NCI-H1417 (cell line): Measurements from ENCODE around the gene THSD7B.
"Not testable (repeated sequence)": the region's sequence is repeated elsewhere in the genome, so short reads cannot be mapped to it uniquely, and the experiment has no call there.

Experiments used
- DNase-seq, 3 experiments: peaks; one replicate each; lab custom pipeline; 2025; lab: John Stamatoyannopoulos, UW

THSD7B gene

DNA sequence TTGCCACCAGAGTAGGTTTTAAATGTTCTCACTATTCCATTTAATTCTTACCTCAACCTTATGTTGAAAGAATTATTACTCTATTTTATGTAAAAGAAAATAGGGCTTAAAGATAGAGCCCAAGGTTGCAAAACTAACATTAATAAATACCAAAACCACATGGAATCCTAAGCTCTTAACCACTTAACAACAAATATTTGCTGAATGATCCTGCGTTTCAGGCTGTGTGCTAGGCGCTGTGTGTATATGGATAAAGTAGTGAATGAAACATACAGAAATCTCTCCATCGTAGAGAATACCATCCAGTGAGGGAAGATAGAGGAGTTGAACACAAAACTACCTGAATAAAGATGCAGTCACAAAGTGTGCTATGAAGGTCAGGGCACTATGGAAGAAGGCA lies 485.1 kb downstream of the THSD7B start:
- no peak for DNase-seq

DNA sequence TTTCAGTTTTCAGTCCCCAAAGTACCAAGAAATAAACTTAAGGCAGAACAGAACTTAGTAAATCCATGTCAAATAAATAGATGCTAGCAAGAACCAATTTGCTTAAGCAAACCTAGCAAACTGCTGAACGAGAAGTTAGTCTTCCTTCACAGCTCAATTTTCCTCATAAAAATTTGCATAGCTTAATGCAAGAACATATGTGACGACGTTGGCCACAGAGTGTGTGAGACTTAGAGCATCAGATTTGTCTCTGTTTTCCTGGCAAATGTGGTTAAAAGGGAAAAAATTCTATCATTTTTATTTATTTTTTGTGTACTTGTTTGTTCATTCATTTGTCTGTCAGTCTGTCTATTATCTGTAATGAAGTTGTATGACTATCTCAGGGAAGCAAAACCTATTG lies 485.7 kb downstream of the THSD7B start:
- DNase-seq, result no peak

DNA sequence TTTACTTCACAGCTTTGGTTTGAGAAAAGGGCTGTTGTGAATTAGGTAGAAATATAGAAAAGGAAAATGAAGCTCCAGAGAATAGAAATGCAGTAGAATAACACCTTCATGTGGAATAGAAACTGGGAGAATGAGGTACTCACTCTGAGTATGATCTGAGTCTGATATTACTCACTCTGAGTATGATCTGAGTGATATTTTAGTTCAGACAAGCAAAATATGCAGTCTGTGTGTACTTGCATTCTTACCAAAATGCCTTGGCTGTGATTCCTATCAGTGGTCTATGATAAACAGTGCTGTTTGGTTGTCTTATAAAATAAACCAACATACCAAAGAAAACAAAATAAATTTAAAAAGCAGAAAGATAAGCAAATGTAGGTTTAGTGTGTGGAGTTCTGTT lies 487.6 kb downstream of the THSD7B start:
- DNase-seq, result no peak

DNA sequence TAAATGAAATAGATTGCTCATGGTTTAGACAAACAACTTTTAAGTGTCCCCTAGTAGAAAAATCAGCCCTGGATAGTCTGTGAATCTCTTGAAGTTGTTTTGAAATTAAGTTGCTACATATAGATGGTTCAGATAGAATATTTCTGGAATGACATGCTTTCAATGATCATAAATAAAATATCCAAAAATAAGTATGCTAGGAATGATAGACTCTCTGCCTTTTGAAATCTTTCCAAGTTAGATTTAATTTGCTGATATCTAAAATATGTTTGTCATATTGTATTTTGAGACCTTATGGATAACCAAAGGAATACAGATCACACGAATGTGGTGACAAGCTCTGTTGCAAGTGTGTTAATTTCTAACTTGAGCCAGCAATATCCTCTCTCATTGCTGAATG lies 488.7 kb downstream of the THSD7B start:
- DNase-seq, result no peak

DNA sequence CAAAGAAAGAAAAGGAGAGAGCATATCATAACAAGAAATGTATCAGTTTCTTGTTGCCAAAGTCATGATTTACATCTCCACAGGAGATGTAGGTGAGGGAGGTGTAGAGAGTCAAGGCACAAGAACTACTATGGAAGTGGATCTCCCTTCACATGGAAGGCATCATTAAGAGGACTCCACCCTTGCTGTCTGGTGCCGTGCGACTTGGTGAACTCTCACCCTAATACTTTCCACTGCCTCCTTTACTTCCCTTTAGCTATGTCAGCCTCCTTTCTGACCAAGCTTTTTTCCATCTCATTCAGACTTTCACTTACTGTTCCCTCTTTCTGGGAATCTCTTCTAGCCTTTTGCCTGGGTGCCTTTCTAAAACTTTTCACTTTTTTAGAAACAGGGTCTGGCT lies 490.0 kb downstream of the THSD7B start:
- no peak for DNase-seq

DNA sequence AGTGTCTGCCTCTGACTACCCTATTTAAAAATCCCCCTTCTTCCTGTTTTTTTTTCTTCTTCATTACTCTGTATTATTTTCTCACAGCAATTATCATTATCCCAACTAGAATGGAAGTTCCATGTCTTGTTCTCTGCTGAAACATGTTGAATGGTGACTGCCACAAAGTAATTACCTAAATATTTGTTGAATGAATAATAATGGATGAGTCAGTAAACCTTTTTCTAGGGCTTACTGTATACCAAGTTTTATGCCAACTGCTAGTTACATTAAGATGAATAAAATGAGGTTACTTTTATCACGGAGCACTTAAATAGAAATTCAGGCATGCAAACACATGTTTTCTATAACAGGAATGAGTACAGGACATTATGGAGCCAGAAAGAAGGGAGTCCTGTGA lies 490.6 kb downstream of the THSD7B start:
- DNase-seq, result no peak

DNA sequence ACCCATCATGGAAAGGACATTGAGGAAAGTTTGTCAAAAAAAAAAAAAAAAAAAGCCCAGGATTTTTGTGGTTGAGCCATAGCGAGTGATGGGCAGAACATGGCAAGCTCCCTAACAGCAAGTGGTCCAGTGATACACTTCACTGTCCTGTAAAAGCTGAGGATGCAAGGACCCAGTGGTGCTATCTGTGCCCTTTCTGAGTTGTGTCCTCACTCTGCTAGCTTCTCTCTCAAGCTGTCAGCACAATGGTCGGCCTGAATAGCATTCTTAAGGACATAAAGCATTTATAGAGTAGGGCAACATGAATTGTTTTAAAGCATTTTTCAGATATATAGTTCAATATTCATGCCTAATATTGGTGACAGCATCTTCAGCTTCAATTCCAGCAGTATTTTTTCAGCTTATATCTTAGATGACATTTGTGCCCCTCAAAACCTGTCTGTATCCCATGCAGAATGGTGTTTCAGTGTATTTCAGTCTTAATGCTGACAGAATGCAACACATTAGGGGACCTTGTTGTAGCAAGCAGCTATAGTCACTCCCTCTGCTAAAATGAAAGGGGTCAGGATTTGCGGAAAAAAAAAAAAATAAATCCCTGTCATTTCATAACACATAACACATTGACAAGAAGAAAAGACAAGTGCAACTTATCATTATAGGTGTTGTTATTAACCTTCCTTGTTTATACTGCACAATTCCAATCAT lies 496.7 kb downstream of the THSD7B start:
- DNase-seq, result no peak

DNA sequence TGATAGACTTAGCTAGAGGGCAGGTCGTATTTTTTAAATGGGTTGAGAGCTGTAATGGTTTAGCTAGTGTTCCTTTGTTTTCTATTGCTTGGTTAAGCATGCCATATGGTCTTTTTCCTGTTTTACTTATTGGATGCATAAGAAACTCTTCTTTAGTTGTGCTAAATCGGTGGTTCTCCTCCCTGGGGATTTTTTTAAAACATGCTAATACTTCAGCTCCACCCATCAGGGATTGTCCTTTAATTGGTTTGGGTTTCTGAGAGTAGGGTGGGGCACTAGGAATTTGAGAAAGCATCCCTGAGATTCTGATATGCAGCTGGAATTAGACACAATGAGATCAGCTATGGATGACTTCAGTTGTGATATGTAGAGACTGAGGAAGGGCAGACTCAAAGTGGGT lies 497.2 kb downstream of the THSD7B start:
- peak in 1 of 3 experiments; percentile 48 for DNase-seq

DNA sequence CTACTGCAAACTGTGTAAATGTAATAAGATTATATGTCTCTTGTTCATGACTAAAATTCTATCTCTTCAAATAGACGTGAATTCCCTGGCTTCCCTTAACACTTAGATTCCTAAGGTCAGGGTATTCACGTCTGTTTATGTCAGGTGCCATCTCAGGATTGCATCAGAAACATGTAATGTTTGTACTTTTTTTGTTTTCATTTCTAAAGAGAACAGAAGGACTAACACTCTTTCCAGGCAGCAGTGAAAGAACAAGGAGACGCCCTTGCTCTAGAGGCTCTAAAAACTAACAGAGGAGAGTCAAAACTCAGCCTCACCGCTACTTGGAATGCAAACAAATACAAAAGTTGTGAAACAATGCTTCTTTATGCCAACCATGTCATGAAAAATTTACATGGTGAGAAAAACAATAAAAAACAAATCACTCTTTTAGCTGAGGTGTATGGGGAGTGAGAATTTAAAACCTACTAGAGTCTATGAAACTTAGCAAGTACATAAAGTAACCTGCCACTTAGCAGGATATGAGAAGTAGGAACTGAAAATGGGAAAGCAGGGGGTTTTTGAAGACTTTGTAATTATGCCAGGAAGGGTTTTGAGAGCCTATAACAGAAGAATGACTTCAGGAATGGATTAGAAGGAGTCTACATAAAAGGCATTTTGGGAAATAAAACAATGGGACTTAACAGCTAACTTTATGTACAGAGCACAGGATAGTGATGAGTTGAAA lies 522.7 kb downstream of the THSD7B start:
- no peak for DNase-seq

DNA sequence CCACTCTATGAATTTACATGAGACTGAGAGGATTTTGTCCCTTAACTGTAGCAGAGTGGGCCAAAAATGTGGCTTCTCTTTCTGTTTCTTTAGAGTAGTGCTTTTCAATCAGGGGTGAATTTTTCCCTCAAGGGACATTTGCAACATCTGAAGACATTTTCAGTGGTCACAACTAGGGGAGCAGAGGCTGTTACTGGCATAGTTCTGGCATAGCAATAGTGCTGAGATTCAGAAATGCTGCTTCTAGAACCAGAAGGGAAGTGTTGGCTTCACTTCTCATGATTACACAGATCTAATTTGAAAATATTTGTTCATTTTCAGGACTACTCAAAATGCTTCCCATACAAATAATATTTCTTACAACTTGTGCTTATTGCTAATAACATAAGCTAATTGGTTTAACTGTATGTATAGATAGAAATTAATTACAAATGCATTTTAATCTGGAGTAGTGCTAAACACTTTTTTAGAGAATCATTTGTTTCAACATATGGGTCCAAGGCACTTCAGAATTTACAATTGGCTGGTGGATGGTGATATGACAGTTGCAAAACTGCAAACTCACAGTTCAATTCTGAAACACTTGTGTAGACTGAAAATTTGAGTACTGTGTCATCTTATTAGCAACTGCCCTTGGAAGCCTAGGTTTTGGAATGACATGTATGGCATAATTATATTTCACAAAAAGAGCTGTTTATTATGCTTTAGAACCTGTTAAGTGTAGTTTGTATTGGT lies 526.7 kb downstream of the THSD7B start:
- no peak for DNase-seq

DNA sequence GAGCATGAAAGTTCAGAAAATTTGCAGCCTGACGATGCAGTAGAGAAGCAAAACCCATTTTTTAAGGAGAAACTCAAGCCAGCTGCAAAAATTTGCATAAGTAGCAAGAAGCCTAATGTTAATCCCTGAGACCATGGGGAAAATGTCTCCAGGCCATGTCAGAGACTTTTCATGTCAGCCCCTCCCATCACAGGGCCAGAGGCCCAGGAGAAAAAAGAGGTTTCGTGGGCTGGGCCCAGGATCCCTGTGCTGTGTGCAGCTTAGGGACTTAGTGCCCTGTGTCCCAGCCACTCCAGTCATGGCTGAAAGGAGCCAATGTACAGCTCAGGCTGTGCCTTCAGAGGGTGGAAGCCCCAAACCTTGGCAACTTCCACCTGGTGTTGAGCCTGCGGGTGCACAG lies 533.0 kb downstream of the THSD7B start:
- no peak for DNase-seq

DNA sequence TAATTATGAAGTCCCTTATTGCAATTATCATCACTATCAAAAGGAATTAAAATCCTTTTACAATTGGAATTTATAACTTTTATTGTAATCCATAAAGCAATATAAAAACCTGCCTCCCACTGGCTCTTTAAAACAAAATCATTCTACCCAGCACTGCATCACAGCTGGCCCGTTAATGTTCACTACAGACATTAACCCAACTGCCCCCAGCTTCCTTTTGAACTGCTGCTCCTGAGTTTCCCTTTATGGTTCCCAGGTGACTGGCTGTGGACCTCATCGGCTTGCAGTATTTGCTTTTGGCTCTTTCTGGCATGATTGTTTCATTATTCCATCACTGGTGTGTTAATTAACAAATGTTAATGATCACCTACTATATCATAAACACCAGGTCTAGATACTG lies 535.6 kb downstream of the THSD7B start:
- no peak for DNase-seq

DNA sequence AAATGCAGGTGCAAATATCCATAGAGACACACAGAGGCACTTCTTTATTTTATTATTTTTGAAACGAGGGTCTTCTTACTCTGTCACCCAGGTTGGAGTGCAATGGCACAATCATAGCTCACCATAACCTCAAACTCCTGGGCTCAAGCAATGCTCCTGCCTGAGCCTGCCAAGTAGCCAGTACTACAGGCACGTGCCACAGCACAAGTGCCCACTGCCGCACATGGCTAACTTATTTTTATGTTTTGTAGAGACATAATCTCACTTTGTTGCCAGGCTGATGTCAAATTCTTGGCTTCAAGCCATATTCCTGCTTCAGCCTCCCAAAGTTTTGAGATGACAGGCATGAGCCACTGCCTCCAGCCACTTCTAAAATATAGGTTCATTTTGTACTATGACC lies 537.6 kb downstream of the THSD7B start:
- DNase-seq, result no peak

DNA sequence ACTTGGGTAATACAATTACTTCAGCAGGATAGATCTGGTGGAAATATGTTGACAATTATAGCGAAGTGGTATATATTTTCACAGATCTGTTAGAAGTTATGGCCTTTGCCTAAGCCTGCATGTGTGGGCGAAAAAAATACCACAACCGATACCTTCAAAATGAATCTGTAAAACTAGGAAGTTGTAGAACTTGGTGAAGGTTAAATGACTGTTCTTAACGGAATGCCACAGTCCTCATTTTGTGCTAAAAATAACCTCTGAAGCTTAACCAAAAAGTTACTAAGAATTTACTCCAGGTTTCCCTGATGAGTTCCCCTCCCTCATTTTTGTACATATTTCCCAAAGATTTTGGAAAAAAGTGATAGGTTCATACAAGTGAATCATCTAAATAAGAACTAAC lies 550.7 kb downstream of the THSD7B start:
- no peak for DNase-seq

DNA sequence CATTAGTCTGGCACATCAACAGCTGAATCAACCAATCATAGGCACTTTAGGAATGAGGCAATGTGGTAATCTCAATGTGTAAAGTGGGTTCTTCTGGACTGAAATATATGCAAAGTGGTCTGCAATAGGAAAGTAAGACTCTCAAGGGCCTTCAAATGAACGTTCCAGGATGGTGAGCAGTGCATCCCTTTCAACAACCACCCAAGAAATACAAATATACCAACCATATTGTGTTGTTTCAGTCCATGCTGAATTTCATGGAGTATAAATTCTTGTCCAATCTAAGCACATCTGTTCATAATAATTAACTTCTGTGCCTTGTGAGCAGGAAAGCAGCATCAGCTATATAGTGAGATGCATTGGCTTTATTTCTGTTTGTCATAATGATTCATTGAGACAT lies 556.2 kb downstream of the THSD7B start:
- no peak for DNase-seq

DNA sequence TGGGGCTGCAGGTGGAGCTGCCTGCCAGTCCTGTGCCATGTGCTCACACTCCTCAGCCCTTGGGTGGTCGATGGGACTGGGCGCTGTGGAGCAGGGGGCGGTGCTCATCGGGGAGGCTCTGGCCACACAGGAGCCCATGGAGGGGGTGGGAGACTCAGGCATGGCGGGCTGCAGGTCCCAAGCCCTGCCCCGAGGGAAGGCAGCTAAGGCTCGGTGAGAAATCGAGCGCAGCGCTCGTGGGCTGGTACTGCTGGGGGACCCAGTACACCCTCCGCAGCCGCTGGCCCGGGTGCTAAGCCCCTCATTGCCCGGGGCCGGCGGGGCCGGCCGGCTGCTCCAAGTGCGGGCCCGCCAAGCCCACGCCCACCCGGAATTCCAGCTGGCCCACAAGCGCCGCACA lies 566.2 kb downstream of the THSD7B start:
- DNase-seq, result not testable (repeated sequence)

DNA sequence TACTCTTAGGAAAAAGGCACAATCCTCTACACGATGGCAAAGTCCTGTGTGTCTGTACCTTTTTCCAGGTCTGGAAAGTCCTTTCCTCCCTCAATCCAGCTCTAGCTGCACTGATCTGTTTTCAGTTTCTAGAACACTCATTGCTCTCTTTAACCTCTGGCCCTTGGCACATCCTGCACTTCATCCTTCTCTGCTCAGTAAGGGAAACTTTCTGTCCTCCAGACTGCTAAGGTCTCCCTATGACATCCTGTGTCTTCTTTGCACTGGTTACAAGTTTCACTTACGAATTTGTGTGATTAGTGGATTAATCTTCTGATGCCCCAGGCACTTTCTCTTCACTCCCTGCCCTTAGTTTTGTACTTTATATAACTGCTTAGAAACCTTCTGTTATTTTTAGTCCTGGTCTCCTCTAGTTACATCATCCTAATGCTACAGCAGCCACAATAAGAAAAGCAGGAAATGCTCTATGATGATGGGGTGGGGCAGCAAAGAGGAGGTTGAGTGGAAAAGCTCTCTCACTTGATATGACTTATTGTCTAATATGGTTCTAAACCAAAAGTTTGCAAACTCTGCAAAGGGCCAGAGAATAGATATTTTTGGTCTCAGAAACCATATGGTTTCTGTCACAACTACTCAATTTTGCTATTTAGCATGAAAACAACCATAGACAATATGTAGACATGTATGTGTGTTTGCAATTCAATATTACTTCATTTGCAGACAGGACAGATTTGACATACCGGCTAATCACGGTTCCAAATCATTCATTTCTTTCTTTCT lies 568.2 kb downstream of the THSD7B start:
- no peak for DNase-seq

DNA sequence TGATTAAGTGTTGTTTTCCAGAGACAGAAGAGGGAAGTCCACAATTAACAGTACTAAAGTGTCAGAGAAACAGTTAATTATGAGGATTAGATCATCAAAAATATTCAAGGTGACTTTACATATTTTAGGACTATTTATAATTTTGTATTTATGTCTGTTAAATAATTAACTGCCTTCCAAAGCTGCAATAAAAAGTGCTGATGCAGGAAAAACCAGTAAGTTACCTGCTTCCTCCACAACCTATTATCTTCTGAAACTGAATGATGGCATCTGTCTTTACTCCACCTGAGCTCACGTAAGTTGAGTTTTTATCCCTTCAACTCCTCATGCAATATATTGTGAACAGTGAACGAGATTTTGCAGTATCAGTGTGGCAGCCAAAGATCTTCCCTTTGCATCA lies 570.7 kb downstream of the THSD7B start:
- no peak for DNase-seq

DNA sequence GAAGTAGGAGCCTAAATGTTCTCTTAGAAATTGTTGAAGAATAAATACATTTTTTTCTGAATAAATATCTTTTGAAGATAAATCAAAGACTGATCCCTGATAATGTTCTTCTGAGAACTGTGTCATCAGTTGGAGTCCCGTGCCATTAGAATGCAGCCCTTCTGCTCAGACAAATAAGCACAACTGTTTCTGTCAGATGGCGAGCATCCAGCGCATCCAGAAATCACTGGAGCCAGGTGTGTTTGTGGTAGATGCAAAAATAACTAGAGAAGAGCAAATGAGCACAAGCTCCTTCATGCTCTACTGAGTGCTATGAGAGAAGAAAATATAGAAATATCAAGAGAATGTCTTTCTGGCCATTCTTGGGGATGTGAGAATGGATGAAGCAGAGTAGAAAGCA lies 573.7 kb downstream of the THSD7B start:
- peak in 1 of 3 experiments; percentile 65 for DNase-seq

DNA sequence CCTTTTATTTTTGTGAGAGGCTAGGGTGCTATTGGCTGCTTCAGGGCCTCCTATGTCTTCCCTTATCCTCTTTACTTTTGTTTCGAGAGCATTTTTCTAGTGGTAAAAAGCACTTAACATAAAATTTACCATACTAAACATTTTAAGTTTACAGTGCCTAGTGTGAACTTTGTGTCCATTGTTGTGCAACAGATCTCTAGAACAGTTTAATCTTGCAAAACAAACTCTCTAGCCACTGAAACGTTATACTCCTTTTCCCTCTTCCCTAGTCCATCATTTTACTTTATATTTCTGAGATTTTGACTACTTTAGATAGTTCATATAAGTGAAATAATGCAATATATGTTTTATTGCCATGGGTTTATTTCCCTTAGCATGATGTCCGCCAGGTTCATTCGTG lies 580.6 kb downstream of the THSD7B start:
- DNase-seq, result no peak

DNA sequence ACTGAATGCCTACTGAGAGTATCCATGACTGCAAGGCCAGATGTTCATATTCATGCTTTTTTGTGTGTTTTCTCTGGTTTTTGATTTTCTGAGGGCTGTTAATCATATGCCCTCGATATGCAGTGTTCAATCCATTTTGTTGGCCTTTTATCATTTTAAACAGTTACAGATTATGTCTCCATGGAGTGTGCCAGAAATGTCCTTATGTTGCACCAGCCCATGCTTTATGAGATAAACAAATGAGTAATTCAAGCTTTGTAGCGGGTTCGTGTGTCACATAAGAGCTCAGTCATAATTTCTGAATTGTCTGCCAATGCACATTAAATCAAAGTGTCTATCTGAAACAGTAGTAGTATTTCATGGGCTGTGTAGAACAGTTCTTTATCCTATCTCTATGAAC lies 583.0 kb downstream of the THSD7B start:
- peak in 1 of 3 experiments; percentile 55 for DNase-seq

DNA sequence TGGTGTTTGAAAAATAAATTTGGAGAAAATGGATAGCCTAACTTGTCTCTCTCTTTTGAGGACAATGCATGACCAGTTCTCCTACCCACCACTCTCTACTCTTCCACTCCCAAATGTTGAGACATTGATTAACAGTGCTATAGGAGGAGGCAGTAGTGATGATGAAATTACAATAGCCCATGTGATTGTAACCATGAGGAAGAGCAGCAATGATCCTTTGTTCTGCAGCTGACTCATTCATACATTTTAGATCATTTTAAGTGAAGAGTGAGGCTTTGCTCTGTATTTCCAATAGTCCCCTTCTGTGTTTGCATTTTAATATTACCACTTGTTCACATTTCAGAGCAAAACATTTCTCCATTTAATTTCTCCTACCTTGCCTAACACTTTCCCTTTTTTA lies 592.3 kb downstream of the THSD7B start:
- no peak for DNase-seq
